Endothelial cell of umbilical vein (primary cell): Measurements from ENCODE around the gene CMSS1.

Experiments used
- CTCF ChIP-seq, 2 donors: IDR thresholded peaks; 1 replicate in 1 of 2; 2 replicates in 1 of 2; pipeline ENCODE4 v1.5.1; 2011; ENCODE audit warnings: low read length in 2 of 2, mild to moderate bottlenecking in 2 of 2, moderate library complexity in 2 of 2, control low read depth in 1 of 2, inconsistent platforms in 1 of 2, low read depth in 1 of 2; ENCODE audit not compliant: insufficient read depth in 1 of 2; ENCODE audit errors: extremely low read depth in 1 of 2
- EZH2 ChIP-seq: IDR thresholded peaks from 2 replicates; pipeline ENCODE4 v1.6.1; 2012; ENCODE audit warnings: borderline replicate concordance, low read depth, mild to moderate bottlenecking, moderate library complexity, low read length, inconsistent platforms; ENCODE audit not compliant: severe bottlenecking
- MAX ChIP-seq: IDR thresholded peaks from 2 replicates; pipeline ENCODE4 v1.6.1; 2011; ENCODE audit not compliant: insufficient read depth, insufficient read length
- POLR2A ChIP-seq: IDR thresholded peaks from 2 replicates; pipeline ENCODE4 v1.6.1; 2012; ENCODE audit warnings: low read depth, mild to moderate bottlenecking, control low read depth, low read length

DNA sequence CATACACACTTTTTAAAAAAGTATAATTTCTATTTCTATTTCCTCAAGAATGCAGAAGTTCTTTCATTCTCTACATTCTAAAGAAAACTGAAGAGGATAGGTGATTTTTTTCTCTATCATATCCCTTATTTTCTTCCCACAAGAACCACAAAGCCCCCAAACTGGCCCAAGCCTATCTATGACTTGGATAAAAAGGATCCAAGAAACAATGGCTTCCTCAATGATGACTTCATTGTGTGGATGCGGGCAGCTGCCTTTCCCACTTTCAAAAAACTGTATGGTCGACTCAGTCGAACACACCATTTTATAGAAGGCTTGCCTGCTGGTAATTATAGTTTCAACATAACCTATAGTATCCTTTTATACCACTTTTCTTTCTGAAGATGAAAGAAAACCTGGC lies 390.2 kb downstream of the CMSS1 start:
- no peak for TF ChIP-seq EZH2
- TF ChIP-seq POLR2A, result no peak
- no peak for TF ChIP-seq MAX
- TF ChIP-seq CTCF (IDR thresholded peaks at IDR 0.05; ENCODE audit: extremely low read depth in 1 of 2, insufficient read depth in 1 of 2, low read depth in 1 of 2, low read length in 2 of 2), result no peak
